ENCODE measurements around the gene EGFR. TPM values are rescaled to one million over a fixed set of nuclear protein-coding genes. Genes with fewer than 3 reads are reported as not detected.

The EGFR gene
- total RNA-seq, 1 donor from 2014 or later: 12.8 TPM

GRCh38 chr7:55149001-55149400, 130.2 kb downstream of the EGFR start:
- H3K4me1 Mint-ChIP-seq (ENCODE audit: low read depth, unreplicated experiment): peaks cover 8% of the 10 kb centered on the region
- TF ChIP-seq CTCF (IDR thresholded peaks at IDR 0.05; ENCODE audit: partially characterized antibody, unreplicated experiment): no peak
- peaks cover 3% of the 10 kb centered on the region for H3K27me3 Mint-ChIP-seq (ENCODE audit: unreplicated experiment)
- no peak overlapping the region for H3K27ac Mint-ChIP-seq (ENCODE audit: unreplicated experiment)
- no peak for DNase-seq
- H3K36me3 Mint-ChIP-seq (ENCODE audit: unreplicated experiment): peaks cover 9% of the 10 kb centered on the region
- H3K9me3 Mint-ChIP-seq (ENCODE audit: unreplicated experiment): peaks cover 11% of the 10 kb centered on the region
- no peak overlapping the region for H3K4me3 Mint-ChIP-seq (ENCODE audit: unreplicated experiment)

GRCh38 chr7:55150166-55150565, 131.3 kb downstream of the EGFR start:
- no peak for DNase-seq
- peaks cover 4% of the 10 kb centered on the region for H3K4me1 Mint-ChIP-seq (ENCODE audit: low read depth, unreplicated experiment)
- peaks cover 9% of the 10 kb centered on the region for H3K9me3 Mint-ChIP-seq (ENCODE audit: unreplicated experiment)
- peaks cover 9% of the 10 kb centered on the region for H3K36me3 Mint-ChIP-seq (ENCODE audit: unreplicated experiment)
- H3K27me3 Mint-ChIP-seq (ENCODE audit: unreplicated experiment): peaks cover 6% of the 10 kb centered on the region
- no peak for TF ChIP-seq CTCF (IDR thresholded peaks at IDR 0.05; ENCODE audit: partially characterized antibody, unreplicated experiment)
- no peak overlapping the region for H3K27ac Mint-ChIP-seq (ENCODE audit: unreplicated experiment)
- no peak overlapping the region for H3K4me3 Mint-ChIP-seq (ENCODE audit: unreplicated experiment)

GRCh38 chr7:55150709-55151451, 132.1 kb downstream of the EGFR start:
- Mint-ChIP-seq H3K4me1 (ENCODE audit: low read depth, unreplicated experiment) (peaks cover 3% of the 10 kb centered on the region), H3K27me3 (ENCODE audit: unreplicated experiment) (peaks cover 6% of the 10 kb centered on the region), H3K36me3 (ENCODE audit: unreplicated experiment) (peaks cover 9% of the 10 kb centered on the region), H3K27ac (ENCODE audit: unreplicated experiment) (no peak overlapping the region), H3K4me3 (ENCODE audit: unreplicated experiment) (no peak overlapping the region), H3K9me3 (ENCODE audit: unreplicated experiment) (peaks cover 8% of the 10 kb centered on the region)
- no peak for DNase-seq
- TF ChIP-seq CTCF (IDR thresholded peaks at IDR 0.05; ENCODE audit: partially characterized antibody, unreplicated experiment): no peak

GRCh38 chr7:55152516-55152915, 133.7 kb downstream of the EGFR start:
- peaks cover 6% of the 10 kb centered on the region for H3K27me3 Mint-ChIP-seq (ENCODE audit: unreplicated experiment)
- H3K4me1 Mint-ChIP-seq (ENCODE audit: low read depth, unreplicated experiment): peaks cover 3% of the 10 kb centered on the region
- no peak for DNase-seq
- peaks cover 5% of the 10 kb centered on the region for H3K36me3 Mint-ChIP-seq (ENCODE audit: unreplicated experiment)
- no peak overlapping the region for H3K4me3 Mint-ChIP-seq (ENCODE audit: unreplicated experiment)
- no peak for TF ChIP-seq CTCF (IDR thresholded peaks at IDR 0.05; ENCODE audit: partially characterized antibody, unreplicated experiment)
- peaks cover 6% of the 10 kb centered on the region for H3K9me3 Mint-ChIP-seq (ENCODE audit: unreplicated experiment)
- H3K27ac Mint-ChIP-seq (ENCODE audit: unreplicated experiment): no peak overlapping the region

- H3K36me3 Mint-ChIP-seq (ENCODE audit: unreplicated experiment): no peaks in the 10 kb centered on the region
- DNase-seq: no peak
- TF ChIP-seq CTCF (IDR thresholded peaks at IDR 0.05; ENCODE audit: partially characterized antibody, unreplicated experiment): no peak
- H3K4me3 Mint-ChIP-seq (ENCODE audit: unreplicated experiment): no peak overlapping the region
- no peak overlapping the region for H3K27ac Mint-ChIP-seq (ENCODE audit: unreplicated experiment)
- H3K4me1 Mint-ChIP-seq (ENCODE audit: low read depth, unreplicated experiment): peaks cover 3% of the 10 kb centered on the region
- H3K27me3 Mint-ChIP-seq (ENCODE audit: unreplicated experiment): peaks cover 4% of the 10 kb centered on the region
- peaks cover 6% of the 10 kb centered on the region for H3K9me3 Mint-ChIP-seq (ENCODE audit: unreplicated experiment)
These were observed 135.3 kb downstream of the EGFR start for GRCh38 chr7:55154096-55154495.
